ENCODE results near the gene FBXO46. TPM values are rescaled to one million over a fixed set of nuclear protein-coding genes. Genes with fewer than 3 reads are reported as not detected.

The FBXO46 gene
- total RNA-seq, 1 donor from 2014 or later = 29.9 TPM

DNA sequence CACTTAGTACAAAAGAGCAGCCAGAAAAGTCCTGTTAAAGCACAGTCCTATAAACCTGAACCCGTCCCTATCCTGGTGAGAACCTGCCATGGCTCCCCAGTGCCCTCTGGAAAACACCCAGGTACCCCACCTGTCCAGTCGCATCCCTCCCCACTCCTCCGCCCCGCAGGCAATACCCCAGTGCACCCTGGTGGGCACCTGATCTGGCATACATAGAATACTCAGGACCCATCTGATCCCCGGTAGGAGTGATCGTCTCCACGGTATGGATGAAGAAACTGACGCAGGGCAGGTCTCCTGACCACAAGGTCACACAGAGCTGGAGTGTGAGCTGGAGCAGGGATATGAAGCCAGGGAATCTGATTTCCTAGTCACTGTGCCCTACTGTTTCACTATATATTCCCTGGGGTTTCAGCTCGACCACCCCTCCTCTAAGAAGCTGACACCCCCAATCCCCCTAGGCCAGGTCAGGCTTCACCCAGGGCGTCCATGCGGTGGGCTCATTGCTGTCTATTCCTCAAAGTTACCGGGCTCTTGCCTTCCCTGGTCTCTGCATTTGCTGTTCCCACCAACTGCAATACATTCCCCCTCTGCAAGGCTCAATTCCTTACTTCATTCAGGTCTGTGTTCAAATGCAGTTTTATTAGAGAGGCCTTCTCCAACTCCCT is 12.6 kb downstream of the FBXO46 start:
- H3K27ac Mint-ChIP-seq (ENCODE audit: unreplicated experiment) = peak overlapping the region; percentile 80
- H3K4me3 Mint-ChIP-seq (ENCODE audit: unreplicated experiment) = peak overlapping the region; percentile 99
- TF ChIP-seq, protein P1, sequence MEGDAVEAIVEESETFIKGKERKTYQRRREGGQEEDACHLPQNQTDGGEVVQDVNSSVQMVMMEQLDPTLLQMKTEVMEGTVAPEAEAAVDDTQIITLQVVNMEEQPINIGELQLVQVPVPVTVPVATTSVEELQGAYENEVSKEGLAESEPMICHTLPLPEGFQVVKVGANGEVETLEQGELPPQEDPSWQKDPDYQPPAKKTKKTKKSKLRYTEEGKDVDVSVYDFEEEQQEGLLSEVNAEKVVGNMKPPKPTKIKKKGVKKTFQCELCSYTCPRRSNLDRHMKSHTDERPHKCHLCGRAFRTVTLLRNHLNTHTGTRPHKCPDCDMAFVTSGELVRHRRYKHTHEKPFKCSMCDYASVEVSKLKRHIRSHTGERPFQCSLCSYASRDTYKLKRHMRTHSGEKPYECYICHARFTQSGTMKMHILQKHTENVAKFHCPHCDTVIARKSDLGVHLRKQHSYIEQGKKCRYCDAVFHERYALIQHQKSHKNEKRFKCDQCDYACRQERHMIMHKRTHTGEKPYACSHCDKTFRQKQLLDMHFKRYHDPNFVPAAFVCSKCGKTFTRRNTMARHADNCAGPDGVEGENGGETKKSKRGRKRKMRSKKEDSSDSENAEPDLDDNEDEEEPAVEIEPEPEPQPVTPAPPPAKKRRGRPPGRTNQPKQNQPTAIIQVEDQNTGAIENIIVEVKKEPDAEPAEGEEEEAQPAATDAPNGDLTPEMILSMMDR (IDR thresholded peaks at IDR 0.05; ENCODE audit: unreplicated experiment) = no peak
- no peaks in the 10 kb centered on the region for H3K9me3 Mint-ChIP-seq (ENCODE audit: unreplicated experiment)
- H3K27me3 Mint-ChIP-seq (ENCODE audit: unreplicated experiment) = peaks cover 8% of the 10 kb centered on the region
- no peak for DNase-seq (ENCODE audit: low spot score)
- peaks cover 27% of the 10 kb centered on the region for H3K4me1 Mint-ChIP-seq (ENCODE audit: unreplicated experiment)
- peaks cover 6% of the 10 kb centered on the region for H3K36me3 Mint-ChIP-seq (ENCODE audit: low read depth, unreplicated experiment)

GRCh38 chr19:45717131-45717982 is 13.3 kb downstream of the FBXO46 start:
- H3K9me3 Mint-ChIP-seq (ENCODE audit: unreplicated experiment) = no peaks in the 10 kb centered on the region

GRCh38 chr19:45716359-45717130 is 14.2 kb downstream of the FBXO46 start:
- H3K4me1 Mint-ChIP-seq (ENCODE audit: unreplicated experiment) = peaks cover 27% of the 10 kb centered on the region
- TF ChIP-seq, protein P1 (IDR thresholded peaks at IDR 0.05; ENCODE audit: unreplicated experiment) = no peak
- H3K36me3 Mint-ChIP-seq (ENCODE audit: low read depth, unreplicated experiment) = peaks cover 10% of the 10 kb centered on the region

More at GRCh38 chr19:45717131-45717982, 13.3 kb downstream of the FBXO46 start:
- H3K27ac Mint-ChIP-seq (ENCODE audit: unreplicated experiment) = peak overlapping the region; percentile 80
- DNase-seq (ENCODE audit: low spot score) = peak; percentile 97
- peak overlapping the region; percentile 99 for H3K4me3 Mint-ChIP-seq (ENCODE audit: unreplicated experiment)
- peaks cover 8% of the 10 kb centered on the region for H3K27me3 Mint-ChIP-seq (ENCODE audit: unreplicated experiment)
- TF ChIP-seq, protein P1 (IDR thresholded peaks at IDR 0.05; ENCODE audit: unreplicated experiment) = no peak
- H3K4me1 Mint-ChIP-seq (ENCODE audit: unreplicated experiment) = peaks cover 27% of the 10 kb centered on the region
- H3K36me3 Mint-ChIP-seq (ENCODE audit: low read depth, unreplicated experiment) = peaks cover 6% of the 10 kb centered on the region

DNA sequence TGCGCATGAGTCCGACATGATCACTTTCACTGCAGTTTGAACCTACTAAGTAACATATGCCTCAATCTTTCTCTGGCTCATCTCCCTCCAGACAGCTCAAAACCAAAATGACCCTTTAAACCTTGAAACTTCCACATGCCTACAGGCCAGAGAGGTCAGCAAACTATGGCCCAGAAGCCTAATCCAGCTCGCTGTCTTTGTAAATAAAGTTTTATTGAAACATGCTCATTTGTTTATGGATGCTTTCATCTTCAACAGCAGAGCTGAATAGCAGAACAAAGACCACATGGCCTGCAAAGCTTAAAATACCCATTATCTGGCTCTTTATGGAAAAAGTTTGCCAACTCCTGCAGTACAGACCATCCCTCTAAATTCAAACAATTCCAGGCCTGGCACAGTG is 15.6 kb downstream of the FBXO46 start:
- TF ChIP-seq, protein P1 (IDR thresholded peaks at IDR 0.05; ENCODE audit: unreplicated experiment) = no peak

More at GRCh38 chr19:45716359-45717130, 14.2 kb downstream of the FBXO46 start:
- Mint-ChIP-seq H3K4me3 (ENCODE audit: unreplicated experiment) (peak overlapping the region; percentile 99), H3K9me3 (ENCODE audit: unreplicated experiment) (no peaks in the 10 kb centered on the region), H3K27me3 (ENCODE audit: unreplicated experiment) (peaks cover 12% of the 10 kb centered on the region), H3K27ac (ENCODE audit: unreplicated experiment) (peak overlapping the region; percentile 80)
- DNase-seq (ENCODE audit: low spot score) = no peak

More for the DNA sequence above, 15.6 kb downstream of the FBXO46 start:
- Mint-ChIP-seq H3K9me3 (ENCODE audit: unreplicated experiment) (no peaks in the 10 kb centered on the region), H3K4me3 (ENCODE audit: unreplicated experiment) (no peak overlapping the region), H3K36me3 (ENCODE audit: low read depth, unreplicated experiment) (peaks cover 19% of the 10 kb centered on the region), H3K27ac (ENCODE audit: unreplicated experiment) (peak overlapping the region; percentile 1), H3K4me1 (ENCODE audit: unreplicated experiment) (peaks cover 31% of the 10 kb centered on the region), H3K27me3 (ENCODE audit: unreplicated experiment) (peaks cover 14% of the 10 kb centered on the region)
- DNase-seq (ENCODE audit: low spot score) = no peak

Measured in endothelial cell (in vitro differentiated cells).